NCI-H1092 (cell line): ENCODE measurements around the gene ISCA2.

Source experiments
- DNase-seq: peaks from one replicate; lab custom pipeline; 2025; lab: John Stamatoyannopoulos, UW

ISCA2 gene

GRCh38 chr14:74483321-74483720 is 10.2 kb upstream of the ISCA2 start:
- no peak for DNase-seq

GRCh38 chr14:74486164-74486563 is 7.4 kb upstream of the ISCA2 start:
- no peak for DNase-seq

GRCh38 chr14:74488786-74489397 is 4.7 kb upstream of the ISCA2 start:
- no peak for DNase-seq

GRCh38 chr14:74490486-74490885 is 3.1 kb upstream of the ISCA2 start:
- DNase-seq, result no peak

- DNase-seq, result no peak
Measured at GRCh38 chr14:74491956-74492775, 1.4 kb upstream of the ISCA2 start.

- no peak for DNase-seq
Measured at GRCh38 chr14:74492776-74493342, 706 bp upstream of the ISCA2 start, which contains the start of gene NPC2. Gene NPC2 (minus strand): TSS chr14:74493305. CDS start chr14:74493274, 31 bp downstream.

- DNase-seq, result no peak
Measured at GRCh38 chr14:74495356-74495755, 1.8 kb downstream of the ISCA2 start.

GRCh38 chr14:74500417-74501134 is 7.0 kb downstream of the ISCA2 start:
- DNase-seq, result no peak

- DNase-seq, result peak; percentile 21
Measured at GRCh38 chr14:74501135-74501614, 7.6 kb downstream of the ISCA2 start.

GRCh38 chr14:74501691-74502090 is 8.1 kb downstream of the ISCA2 start:
- no peak for DNase-seq

- DNase-seq, result no peak
Measured at GRCh38 chr14:74502236-74503019, 8.9 kb downstream of the ISCA2 start.

- DNase-seq, result no peak
Measured at GRCh38 chr14:74503291-74503937, 9.8 kb downstream of the ISCA2 start.

- DNase-seq, result no peak
Measured at GRCh38 chr14:74503938-74504335, 10.4 kb downstream of the ISCA2 start.

- no peak for DNase-seq
Measured at GRCh38 chr14:74504412-74504811, 10.8 kb downstream of the ISCA2 start.

- no peak for DNase-seq
Measured at GRCh38 chr14:74504874-74505720, 11.5 kb downstream of the ISCA2 start.

- no peak for DNase-seq
Measured at GRCh38 chr14:74505831-74506230, 12.3 kb downstream of the ISCA2 start.

GRCh38 chr14:74506411-74506851 is 12.9 kb downstream of the ISCA2 start:
- DNase-seq, result no peak

- no peak for DNase-seq
Measured at GRCh38 chr14:74507085-74507484, 13.5 kb downstream of the ISCA2 start.

- DNase-seq, result no peak
Measured at GRCh38 chr14:74507840-74508239, 14.3 kb downstream of the ISCA2 start.

GRCh38 chr14:74508292-74508731 is 14.7 kb downstream of the ISCA2 start:
- no peak for DNase-seq
